GM12874 (cell line): ENCODE measurements around the gene GNMT.

ENCODE experiments used
- CTCF ChIP-seq: IDR thresholded peaks from 2 replicates; pipeline ENCODE4 v1.5.1; 2011; ENCODE audit warnings: low read depth, mild to moderate bottlenecking, control low read depth, low read length, moderate library complexity; ENCODE audit not compliant: insufficient read depth

Gene GNMT

GRCh38 chr6:42960243-42961019, at the start of gene GNMT:
GNMT (plus strand) TSS chr6:42960754; CDS start chr6:42960768, 14 bp downstream.
- TF ChIP-seq CTCF: no peak

- no peak for TF ChIP-seq CTCF
These were observed 49.2 kb upstream of the GNMT start for GRCh38 chr6:42911171-42912021.

GRCh38 chr6:42914546-42914945, 46.0 kb upstream of the GNMT start:
- TF ChIP-seq CTCF: no peak

- no peak for TF ChIP-seq CTCF
These were observed 44.8 kb upstream of the GNMT start, which contains the start of gene PTCRA for GRCh38 chr6:42915732-42916131. PTCRA (plus strand) TSS chr6:42916053; CDS start chr6:42916070, 17 bp downstream.

- TF ChIP-seq CTCF: no peak
These were observed 44.3 kb upstream of the GNMT start for GRCh38 chr6:42916288-42916687.

GRCh38 chr6:42921801-42922200, 38.8 kb upstream of the GNMT start:
- no peak for TF ChIP-seq CTCF

GRCh38 chr6:42923666-42924065, 36.9 kb upstream of the GNMT start:
- TF ChIP-seq CTCF: no peak
